ENCODE measurements around the gene CCDC74A.
"Not testable (repeated sequence)": the region's sequence is repeated elsewhere in the genome, so short reads cannot be mapped to it uniquely, and the experiment has no call there.

DNA sequence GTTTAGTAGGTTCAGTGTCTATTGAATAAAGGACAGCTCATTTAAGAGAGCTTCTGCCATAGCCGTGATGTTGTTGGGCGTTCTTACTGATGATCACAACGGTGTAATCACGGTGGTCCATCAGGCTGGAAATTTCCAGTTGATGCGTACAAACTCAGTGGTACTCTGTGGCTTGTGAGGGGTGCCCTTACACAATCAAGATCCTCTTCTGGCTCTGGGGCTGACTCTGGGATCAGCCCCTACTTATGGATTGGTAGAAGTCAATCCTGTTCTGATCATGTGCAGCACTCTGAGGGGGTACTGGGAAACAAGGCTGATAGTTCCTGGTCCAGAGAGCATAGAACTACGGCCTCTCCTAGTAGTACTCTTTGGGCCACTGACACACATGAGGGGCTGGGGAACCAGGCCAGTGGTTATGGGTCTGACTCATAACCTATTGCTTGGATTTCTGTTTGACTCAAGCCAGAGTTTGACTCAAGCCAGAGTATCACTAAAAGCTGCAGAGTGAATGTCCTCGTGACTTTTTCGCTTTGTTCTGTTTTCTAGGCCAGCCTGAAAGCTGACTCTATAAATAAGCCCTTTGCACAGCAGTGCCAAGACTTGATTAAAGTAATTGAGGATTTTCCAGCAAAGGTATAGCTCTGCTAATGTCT is 29.2 kb upstream of the CCDC74A start:
- TF ChIP-seq, protein P1, sequence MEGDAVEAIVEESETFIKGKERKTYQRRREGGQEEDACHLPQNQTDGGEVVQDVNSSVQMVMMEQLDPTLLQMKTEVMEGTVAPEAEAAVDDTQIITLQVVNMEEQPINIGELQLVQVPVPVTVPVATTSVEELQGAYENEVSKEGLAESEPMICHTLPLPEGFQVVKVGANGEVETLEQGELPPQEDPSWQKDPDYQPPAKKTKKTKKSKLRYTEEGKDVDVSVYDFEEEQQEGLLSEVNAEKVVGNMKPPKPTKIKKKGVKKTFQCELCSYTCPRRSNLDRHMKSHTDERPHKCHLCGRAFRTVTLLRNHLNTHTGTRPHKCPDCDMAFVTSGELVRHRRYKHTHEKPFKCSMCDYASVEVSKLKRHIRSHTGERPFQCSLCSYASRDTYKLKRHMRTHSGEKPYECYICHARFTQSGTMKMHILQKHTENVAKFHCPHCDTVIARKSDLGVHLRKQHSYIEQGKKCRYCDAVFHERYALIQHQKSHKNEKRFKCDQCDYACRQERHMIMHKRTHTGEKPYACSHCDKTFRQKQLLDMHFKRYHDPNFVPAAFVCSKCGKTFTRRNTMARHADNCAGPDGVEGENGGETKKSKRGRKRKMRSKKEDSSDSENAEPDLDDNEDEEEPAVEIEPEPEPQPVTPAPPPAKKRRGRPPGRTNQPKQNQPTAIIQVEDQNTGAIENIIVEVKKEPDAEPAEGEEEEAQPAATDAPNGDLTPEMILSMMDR (IDR thresholded peaks at IDR 0.05; ENCODE audit: low read length), result not testable (repeated sequence)
- not testable (repeated sequence) for TF ChIP-seq EZH2 (IDR thresholded peaks at IDR 0.05; ENCODE audit: borderline replicate concordance, low read length)
